Thyroid gland (tissue), 4 donors: ENCODE results near the gene TMPRSS7. TPM values are rescaled to one million over a fixed set of nuclear protein-coding genes. Genes with fewer than 3 reads are reported as not detected.
"Not testable (repeated sequence)": the region's sequence is repeated elsewhere in the genome, so short reads cannot be mapped to it uniquely, and the experiment has no call there.

Experiments used
- DNase-seq, 2 donors: peaks; one replicate each; pipeline ENCODE4 v3.0.0-alpha.2; 2019
- H3K27ac ChIP-seq, 3 donors: fragments of 200-600 bp; sonication (generic); 1 replicate in 2 of 3; 2 replicates in 1 of 3; pipeline ENCODE4 v1.5.1; 2016 to 2019; ENCODE audit warnings: mild to moderate bottlenecking in 1 of 3, moderate library complexity in 1 of 3
- H3K27me3 ChIP-seq: fragments of 200-600 bp; sonication (generic); one replicate; pipeline ENCODE4 v1.5.1; 2019
- H3K36me3 ChIP-seq, 2 donors: fragments of 200-600 bp; sonication (generic); one replicate each; pipeline ENCODE4 v1.5.1; 2016 to 2019
- H3K4me1 ChIP-seq, 2 donors: fragments of 200-600 bp; sonication (generic); one replicate each; pipeline ENCODE4 v1.5.1; 2017 to 2019
- H3K4me3 ChIP-seq, 3 donors: fragments of 200-600 bp; sonication (generic); replicated peaks in 1 of 3; 1 replicate in 2 of 3; 2 replicates in 1 of 3; pipeline ENCODE4 v1.5.1; 2016; ENCODE audit warnings: mild to moderate bottlenecking in 1 of 3
- H3K9me3 ChIP-seq: fragments of 200-600 bp; sonication (generic); one replicate; pipeline ENCODE4 v1.5.1; 2017
- CTCF ChIP-seq, 6 experiments: fragments of 200-600 bp in 3 of 6; fragments of 450-650 bp in 3 of 6; sonication (generic) in 3 of 6; IDR thresholded peaks; one replicate each; pipeline ENCODE4 v1.5.1; 2016 to 2019; ENCODE audit warnings: antibody characterized with exemption in 6 of 6, mild to moderate bottlenecking in 2 of 6, inconsistent platforms in 1 of 6, moderate library complexity in 1 of 6
- POLR2A ChIP-seq, 2 donors: fragments of 450-650 bp; IDR thresholded peaks; one replicate each; pipeline ENCODE4 v1.6.1; 2017; ENCODE audit warnings: antibody characterized with exemption in 2 of 2, mild to moderate bottlenecking in 2 of 2, moderate library complexity in 1 of 2
- WGBS, 2 donors: methylation state at CpG; one replicate each; pipeline ENCODE4 v1.1.5; 2017; 5-methylcytosine and 5-hydroxymethylcytosine counted together
- intact Hi-C: fragments of 100-400 bp; cut with DNase I; formaldehyde crosslinking; loops from one replicate; pipeline ENCODE4 v1.15.1; 2023
- total RNA-seq, 4 donors: library from RNA; depleted of rRNA; stranded (reverse); fragments of >200 nt; gene quantifications; one replicate each; pipeline ENCODE4 v1.2.3, GENCODE V29; 2016

The TMPRSS7 gene
- total RNA-seq, 4 donors from 2014 or later = 0.11 TPM; not detected in 3

GRCh38 chr3:112032098-112032731, 2.3 kb upstream of the TMPRSS7 start:
- no peak overlapping the region for H3K27ac ChIP-seq
- H3K9me3 ChIP-seq = no peaks in the 10 kb centered on the region
- no peaks in the 10 kb centered on the region for H3K36me3 ChIP-seq
- H3K4me3 ChIP-seq = no peak overlapping the region
- TF ChIP-seq POLR2A (IDR thresholded peaks at IDR 0.05) (no peak), CTCF (IDR thresholded peaks at IDR 0.05) (no peak)
- 41 to 46% methylated on average over 5 of the region's 5 CpGs for WGBS, 2 donors
- intact Hi-C loops = no loop called here
- H3K27me3 ChIP-seq = no peaks in the 10 kb centered on the region
- H3K4me1 ChIP-seq = no peaks in the 10 kb centered on the region
- DNase-seq = peak in 1 of 2 donors; percentile 9

- Histone ChIP-seq H3K27ac (no peak overlapping the region), H3K36me3 (no peaks in the 10 kb centered on the region), H3K4me3 (no peak overlapping the region), H3K4me1 (no peaks in the 10 kb centered on the region), H3K27me3 (no peaks in the 10 kb centered on the region), H3K9me3 (no peaks in the 10 kb centered on the region)
- intact Hi-C loops = no loop called here
- DNase-seq = no peak
- 65 to 68% methylated on average over 3 of the region's 3 CpGs for WGBS, 2 donors
- TF ChIP-seq CTCF (IDR thresholded peaks at IDR 0.05) (no peak), POLR2A (IDR thresholded peaks at IDR 0.05) (no peak)
These were observed 705 bp downstream of the TMPRSS7 start for GRCh38 chr3:112035241-112035640.

- H3K27ac ChIP-seq, DNase-seq, intact Hi-C loops, H3K4me3 ChIP-seq, H3K27me3 ChIP-seq, H3K4me1 ChIP-seq, H3K36me3 ChIP-seq, H3K9me3 ChIP-seq: not testable (repeated sequence)
- 64 to 65% methylated on average over 4 of the region's 4 CpGs for WGBS, 2 donors
These were observed 2.7 kb downstream of the TMPRSS7 start for GRCh38 chr3:112037194-112037593.

- intact Hi-C loops = no loop called here
- H3K4me1 ChIP-seq = peaks cover 0 to 6% of the 10 kb centered on the region in 2 donors
- no peak overlapping the region for H3K4me3 ChIP-seq
- no peaks in the 10 kb centered on the region for H3K36me3 ChIP-seq
- H3K27me3 ChIP-seq = no peaks in the 10 kb centered on the region
- no peak overlapping the region for H3K27ac ChIP-seq
- TF ChIP-seq CTCF (IDR thresholded peaks at IDR 0.05) (no peak), POLR2A (IDR thresholded peaks at IDR 0.05) (no peak)
- 77 to 81% methylated on average over 3 of the region's 3 CpGs for WGBS, 2 donors
- DNase-seq = no peak
- H3K9me3 ChIP-seq = no peaks in the 10 kb centered on the region
These were observed 4.3 kb downstream of the TMPRSS7 start for GRCh38 chr3:112038863-112039262.

GRCh38 chr3:112041321-112041720, 6.8 kb downstream of the TMPRSS7 start:
- no peaks in the 10 kb centered on the region for H3K36me3 ChIP-seq
- H3K27ac ChIP-seq = no peak overlapping the region
- TF ChIP-seq CTCF (IDR thresholded peaks at IDR 0.05) = no peak
- TF ChIP-seq POLR2A (IDR thresholded peaks at IDR 0.05) = no peak

More at GRCh38 chr3:112041321-112041720, 6.8 kb downstream of the TMPRSS7 start:
- Histone ChIP-seq H3K27me3 (no peaks in the 10 kb centered on the region), H3K4me1 (peaks cover 0 to 6% of the 10 kb centered on the region in 2 donors), H3K4me3 (no peak overlapping the region), H3K9me3 (no peaks in the 10 kb centered on the region)
- no peak for DNase-seq
- intact Hi-C loops = no loop called here
